Hematopoietic multipotent progenitor cell treated with erythropoietin and hydrocortisone succinate and interleukin-3 and kit ligand, for 15 days (in vitro differentiated cells): Measurements from ENCODE around the gene DHRS2.
"Not testable (repeated sequence)": the region's sequence is repeated elsewhere in the genome, so short reads cannot be mapped to it uniquely, and the experiment has no call there.

ENCODE experiments used
- DNase-seq: peaks from one replicate; pipeline ENCODE4 v3.0.0-alpha.2; 2015; ENCODE audit warnings: low spot score

Gene DHRS2

GRCh38 chr14:23633160-23633701, 2.9 kb upstream of the DHRS2 start:
- DNase-seq = no peak

- not testable (repeated sequence) for DNase-seq
Observed at GRCh38 chr14:23634698-23635412, 1.3 kb upstream of the DHRS2 start.

- DNase-seq = not testable (repeated sequence)
Observed at GRCh38 chr14:23637312-23637654, 1.1 kb downstream of the DHRS2 start.

- DNase-seq = not testable (repeated sequence)
Observed at GRCh38 chr14:23637655-23638413, 1.7 kb downstream of the DHRS2 start.

- DNase-seq = no peak
Observed at GRCh38 chr14:23638414-23639047, 2.4 kb downstream of the DHRS2 start.

- DNase-seq = no peak
Observed at GRCh38 chr14:23639048-23639890, 3.1 kb downstream of the DHRS2 start.

GRCh38 chr14:23639891-23640523, 3.8 kb downstream of the DHRS2 start:
- no peak for DNase-seq

- no peak for DNase-seq
Observed at GRCh38 chr14:23640524-23641141, 4.5 kb downstream of the DHRS2 start.

- DNase-seq = no peak
Observed at GRCh38 chr14:23641180-23641914, 5.2 kb downstream of the DHRS2 start.

GRCh38 chr14:23641915-23642588, 5.9 kb downstream of the DHRS2 start:
- no peak for DNase-seq

GRCh38 chr14:23643533-23644194, 7.5 kb downstream of the DHRS2 start:
- DNase-seq = no peak

- DNase-seq = no peak
Observed at GRCh38 chr14:23644195-23644918, 8.2 kb downstream of the DHRS2 start.

GRCh38 chr14:23644919-23645336, 8.8 kb downstream of the DHRS2 start:
- no peak for DNase-seq

GRCh38 chr14:23645504-23645811, 9.3 kb downstream of the DHRS2 start:
- no peak for DNase-seq

- no peak for DNase-seq
Observed at GRCh38 chr14:23645812-23646647, 9.9 kb downstream of the DHRS2 start.

GRCh38 chr14:23646648-23647549, 10.7 kb downstream of the DHRS2 start:
- DNase-seq = no peak

- no peak for DNase-seq
Observed at GRCh38 chr14:23647619-23648018, 11.5 kb downstream of the DHRS2 start.
